ENCODE measurements around the gene RAB31. TPM values are rescaled to one million over a fixed set of nuclear protein-coding genes. Genes with fewer than 3 reads are reported as not detected.

RAB31 gene
- total and polyA plus RNA-seq, 2 of the 13 experiments (the other 11 are each of a cell fraction or from before 2014, with no cell fraction given), result 1.1 to 1.7 TPM

DNA sequence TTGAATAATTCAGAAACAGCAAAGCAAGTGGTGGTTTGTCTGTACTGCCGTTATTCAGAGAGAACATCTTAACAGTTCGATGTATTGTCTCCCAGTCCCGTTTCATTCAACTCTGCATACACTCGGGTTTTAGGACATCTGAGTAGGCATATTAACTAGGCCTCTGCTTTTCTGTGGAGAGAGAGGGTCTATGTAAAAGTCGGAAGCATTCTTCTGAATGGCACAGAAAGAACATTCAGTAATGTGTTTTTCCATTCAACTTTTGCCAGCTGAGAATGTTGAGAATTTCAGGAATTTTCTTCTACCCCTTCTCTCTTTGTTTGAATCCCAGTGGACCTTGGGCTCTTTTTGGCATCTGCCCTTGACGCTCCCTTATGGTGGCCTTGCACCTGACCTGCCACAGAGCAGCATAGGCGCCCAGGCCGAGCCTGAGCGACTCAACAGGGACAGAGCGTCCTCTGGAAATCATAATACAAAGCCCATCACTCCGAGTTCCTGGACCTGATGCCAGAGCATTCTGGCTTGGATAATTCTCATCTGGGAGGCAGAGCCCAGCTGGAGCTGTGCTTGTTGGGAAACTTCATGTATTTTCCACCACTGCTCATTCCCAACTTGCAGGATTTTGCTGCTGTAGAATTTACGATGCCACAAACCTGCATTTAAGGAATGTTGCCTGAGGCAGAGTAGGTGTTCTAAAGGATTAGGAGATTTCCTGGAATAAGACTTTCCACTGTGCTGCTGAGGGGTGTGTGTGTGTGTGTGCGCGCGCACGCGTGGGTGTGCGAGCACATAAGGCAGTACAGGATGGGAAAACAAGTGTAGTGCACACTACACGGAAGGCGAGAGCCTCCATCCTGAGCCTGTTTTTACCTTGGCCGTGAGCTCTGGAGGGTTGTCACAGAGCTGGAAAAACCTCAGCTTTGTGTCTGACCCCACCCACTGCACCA lies 100.5 kb downstream of the RAB31 start (continued):
- TF ChIP-seq, protein P1, sequence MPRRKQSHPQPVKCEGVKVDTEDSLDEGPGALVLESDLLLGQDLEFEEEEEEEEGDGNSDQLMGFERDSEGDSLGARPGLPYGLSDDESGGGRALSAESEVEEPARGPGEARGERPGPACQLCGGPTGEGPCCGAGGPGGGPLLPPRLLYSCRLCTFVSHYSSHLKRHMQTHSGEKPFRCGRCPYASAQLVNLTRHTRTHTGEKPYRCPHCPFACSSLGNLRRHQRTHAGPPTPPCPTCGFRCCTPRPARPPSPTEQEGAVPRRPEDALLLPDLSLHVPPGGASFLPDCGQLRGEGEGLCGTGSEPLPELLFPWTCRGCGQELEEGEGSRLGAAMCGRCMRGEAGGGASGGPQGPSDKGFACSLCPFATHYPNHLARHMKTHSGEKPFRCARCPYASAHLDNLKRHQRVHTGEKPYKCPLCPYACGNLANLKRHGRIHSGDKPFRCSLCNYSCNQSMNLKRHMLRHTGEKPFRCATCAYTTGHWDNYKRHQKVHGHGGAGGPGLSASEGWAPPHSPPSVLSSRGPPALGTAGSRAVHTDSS (CRISPR knock-in tag; conservative IDR thresholded peaks at IDR 0.05), result no peak
- TF ChIP-seq ZNF232 (CRISPR knock-in tag; IDR thresholded peaks at IDR 0.05; ENCODE audit: borderline replicate concordance) (no peak), ZNF3 (CRISPR knock-in tag; IDR thresholded peaks at IDR 0.05) (no peak), ZNF777 (CRISPR knock-in tag; IDR thresholded peaks at IDR 0.05) (no peak), ZFP37 (CRISPR knock-in tag; IDR thresholded peaks at IDR 0.05; ENCODE audit: borderline replicate concordance) (no peak), SRSF4 (IDR thresholded peaks at IDR 0.05; ENCODE audit: low read depth, low read length, poor library complexity, severe bottlenecking) (no peak), ZNF790 (CRISPR knock-in tag; IDR thresholded peaks at IDR 0.05; ENCODE audit: borderline replicate concordance) (no peak), NFYB (CRISPR knock-in tag; IDR thresholded peaks at IDR 0.05) (no peak), SP5 (CRISPR knock-in tag; IDR thresholded peaks at IDR 0.05; ENCODE audit: borderline replicate concordance, low read depth) (no peak), SP2 (CRISPR knock-in tag; IDR thresholded peaks at IDR 0.05) (no peak), SSRP1 (CRISPR knock-in tag; IDR thresholded peaks at IDR 0.05) (no peak), HNF4A (CRISPR knock-in tag; IDR thresholded peaks at IDR 0.05) (peak; percentile 93), RFXANK (CRISPR knock-in tag; IDR thresholded peaks at IDR 0.05) (no peak), TOE1 (CRISPR knock-in tag; IDR thresholded peaks at IDR 0.05) (no peak), NFE2L2 (IDR thresholded peaks at IDR 0.05; ENCODE audit: low read length) (no peak), HES4 (CRISPR knock-in tag; IDR thresholded peaks at IDR 0.05; ENCODE audit: borderline replicate concordance) (no peak)
- TF ChIP-seq, protein P2, sequence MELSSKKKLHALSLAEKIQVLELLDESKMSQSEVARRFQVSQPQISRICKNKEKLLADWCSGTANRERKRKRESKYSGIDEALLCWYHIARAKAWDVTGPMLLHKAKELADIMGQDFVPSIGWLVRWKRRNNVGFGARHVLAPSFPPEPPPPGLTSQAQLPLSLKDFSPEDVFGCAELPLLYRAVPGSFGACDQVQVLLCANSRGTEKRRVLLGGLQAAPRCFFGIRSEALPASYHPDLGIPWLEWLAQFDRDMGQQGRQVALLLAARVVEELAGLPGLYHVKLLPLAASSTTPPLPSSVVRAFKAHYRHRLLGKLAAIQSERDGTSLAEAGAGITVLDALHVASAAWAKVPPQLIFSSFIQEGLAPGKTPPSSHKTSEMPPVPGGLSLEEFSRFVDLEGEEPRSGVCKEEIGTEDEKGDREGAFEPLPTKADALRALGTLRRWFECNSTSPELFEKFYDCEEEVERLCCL (CRISPR knock-in tag; IDR thresholded peaks at IDR 0.05; ENCODE audit: borderline replicate concordance), result no peak
- TF ChIP-seq, protein P3, sequence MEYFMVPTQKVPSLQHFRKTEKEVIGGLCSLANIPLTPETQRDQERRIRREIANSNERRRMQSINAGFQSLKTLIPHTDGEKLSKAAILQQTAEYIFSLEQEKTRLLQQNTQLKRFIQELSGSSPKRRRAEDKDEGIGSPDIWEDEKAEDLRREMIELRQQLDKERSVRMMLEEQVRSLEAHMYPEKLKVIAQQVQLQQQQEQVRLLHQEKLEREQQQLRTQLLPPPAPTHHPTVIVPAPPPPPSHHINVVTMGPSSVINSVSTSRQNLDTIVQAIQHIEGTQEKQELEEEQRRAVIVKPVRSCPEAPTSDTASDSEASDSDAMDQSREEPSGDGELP (IDR thresholded peaks at IDR 0.05; ENCODE audit: borderline replicate concordance, low read depth), result peak; percentile 99
- TF ChIP-seq, protein P4, sequence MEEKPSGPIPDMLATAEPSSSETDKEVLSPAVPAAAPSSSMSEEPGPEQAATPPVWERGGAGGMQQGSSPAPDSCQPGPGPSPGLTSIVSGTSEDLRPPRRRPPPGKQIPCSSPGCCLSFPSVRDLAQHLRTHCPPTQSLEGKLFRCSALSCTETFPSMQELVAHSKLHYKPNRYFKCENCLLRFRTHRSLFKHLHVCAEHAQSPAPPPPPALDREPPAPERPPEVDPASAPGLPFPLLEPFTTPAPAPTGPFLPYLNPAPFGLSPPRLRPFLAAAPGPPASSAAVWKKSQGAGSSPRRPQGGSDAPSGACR (CRISPR knock-in tag; IDR thresholded peaks at IDR 0.05), result 0 out of 2 replicates have a peak, but pooled peaks have one; percentile 30
- TF ChIP-seq, protein P5, sequence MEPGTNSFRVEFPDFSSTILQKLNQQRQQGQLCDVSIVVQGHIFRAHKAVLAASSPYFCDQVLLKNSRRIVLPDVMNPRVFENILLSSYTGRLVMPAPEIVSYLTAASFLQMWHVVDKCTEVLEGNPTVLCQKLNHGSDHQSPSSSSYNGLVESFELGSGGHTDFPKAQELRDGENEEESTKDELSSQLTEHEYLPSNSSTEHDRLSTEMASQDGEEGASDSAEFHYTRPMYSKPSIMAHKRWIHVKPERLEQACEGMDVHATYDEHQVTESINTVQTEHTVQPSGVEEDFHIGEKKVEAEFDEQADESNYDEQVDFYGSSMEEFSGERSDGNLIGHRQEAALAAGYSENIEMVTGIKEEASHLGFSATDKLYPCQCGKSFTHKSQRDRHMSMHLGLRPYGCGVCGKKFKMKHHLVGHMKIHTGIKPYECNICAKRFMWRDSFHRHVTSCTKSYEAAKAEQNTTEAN (CRISPR knock-in tag; conservative IDR thresholded peaks at IDR 0.05), result no peak
- TF ChIP-seq, protein P6, sequence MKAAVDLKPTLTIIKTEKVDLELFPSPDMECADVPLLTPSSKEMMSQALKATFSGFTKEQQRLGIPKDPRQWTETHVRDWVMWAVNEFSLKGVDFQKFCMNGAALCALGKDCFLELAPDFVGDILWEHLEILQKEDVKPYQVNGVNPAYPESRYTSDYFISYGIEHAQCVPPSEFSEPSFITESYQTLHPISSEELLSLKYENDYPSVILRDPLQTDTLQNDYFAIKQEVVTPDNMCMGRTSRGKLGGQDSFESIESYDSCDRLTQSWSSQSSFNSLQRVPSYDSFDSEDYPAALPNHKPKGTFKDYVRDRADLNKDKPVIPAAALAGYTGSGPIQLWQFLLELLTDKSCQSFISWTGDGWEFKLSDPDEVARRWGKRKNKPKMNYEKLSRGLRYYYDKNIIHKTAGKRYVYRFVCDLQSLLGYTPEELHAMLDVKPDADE (CRISPR knock-in tag; IDR thresholded peaks at IDR 0.05), result no peak
